AG10803 (cell line): ENCODE results near the gene WWOX.

Experiments used
- DNase-seq: peaks from one replicate; pipeline ENCODE4 v3.0.0; 2010; ENCODE audit warnings: low read depth
- H3K4me3 ChIP-seq: 2 replicates; pipeline ENCODE4 v1.5.1; 2011; ENCODE audit warnings: mild to moderate bottlenecking, low read length, control low read depth
- CTCF ChIP-seq: conservative IDR thresholded peaks from 2 replicates; pipeline ENCODE4 v1.5.1; 2011; ENCODE audit warnings: mild to moderate bottlenecking, low read length, control low read depth, inconsistent platforms

WWOX gene

GRCh38 chr16:78589331-78589730, 489.9 kb downstream of the WWOX start:
- TF ChIP-seq CTCF, result no peak
- DNase-seq, result no peak
- H3K4me3 ChIP-seq, result no peak overlapping the region

- no peak for DNase-seq
- TF ChIP-seq CTCF, result no peak
Measured at GRCh38 chr16:78591682-78592103, 492.2 kb downstream of the WWOX start.

DNA sequence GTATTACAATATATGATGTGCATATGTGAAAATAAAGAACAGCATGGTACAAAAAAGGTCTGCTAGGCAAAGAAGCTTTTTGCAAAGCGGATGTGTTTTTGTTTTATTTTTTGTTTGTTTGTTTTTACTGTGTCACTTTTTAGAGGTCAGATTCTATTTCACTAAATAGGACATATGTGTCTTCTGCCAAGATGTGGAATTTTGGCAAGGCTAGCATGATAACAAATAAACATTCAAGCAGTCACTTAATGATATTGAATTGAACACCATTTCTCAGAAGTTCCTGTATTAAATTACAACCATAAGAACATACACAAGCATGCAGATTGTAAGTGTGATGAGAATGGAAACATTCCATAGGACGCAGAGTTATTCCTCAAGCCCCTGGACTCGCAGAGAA, 492.7 kb downstream of the WWOX start:
- DNase-seq, result no peak
- TF ChIP-seq CTCF, result no peak
- no peak overlapping the region for H3K4me3 ChIP-seq

More at GRCh38 chr16:78591682-78592103, 492.2 kb downstream of the WWOX start:
- H3K4me3 ChIP-seq, result no peak overlapping the region

DNA sequence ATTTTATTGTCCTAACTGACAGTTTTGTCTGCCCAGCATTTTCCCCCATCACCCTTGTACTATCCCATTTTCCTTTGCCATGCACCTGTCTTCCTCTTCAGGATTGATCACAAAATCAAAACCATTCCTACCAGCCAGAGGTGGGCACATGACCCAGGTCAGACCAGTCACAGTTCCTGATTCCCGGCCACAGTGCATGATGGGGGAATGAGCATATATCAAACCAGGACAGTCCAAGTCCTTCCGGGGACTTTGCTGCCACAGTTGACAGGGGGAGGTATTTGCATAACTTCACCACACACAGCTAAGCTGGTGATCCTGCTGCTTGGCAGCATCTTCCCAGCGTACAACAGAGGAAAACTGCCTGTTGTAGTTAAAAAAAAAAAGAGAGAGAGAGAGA, 493.9 kb downstream of the WWOX start:
- TF ChIP-seq CTCF, result no peak
- no peak overlapping the region for H3K4me3 ChIP-seq
- no peak for DNase-seq

GRCh38 chr16:78594191-78594590, 494.7 kb downstream of the WWOX start:
- no peak for DNase-seq
- no peak for TF ChIP-seq CTCF
- H3K4me3 ChIP-seq, result no peak overlapping the region

GRCh38 chr16:78596348-78596995, 497.0 kb downstream of the WWOX start:
- no peak overlapping the region for H3K4me3 ChIP-seq
- DNase-seq, result no peak
- TF ChIP-seq CTCF, result no peak

DNA sequence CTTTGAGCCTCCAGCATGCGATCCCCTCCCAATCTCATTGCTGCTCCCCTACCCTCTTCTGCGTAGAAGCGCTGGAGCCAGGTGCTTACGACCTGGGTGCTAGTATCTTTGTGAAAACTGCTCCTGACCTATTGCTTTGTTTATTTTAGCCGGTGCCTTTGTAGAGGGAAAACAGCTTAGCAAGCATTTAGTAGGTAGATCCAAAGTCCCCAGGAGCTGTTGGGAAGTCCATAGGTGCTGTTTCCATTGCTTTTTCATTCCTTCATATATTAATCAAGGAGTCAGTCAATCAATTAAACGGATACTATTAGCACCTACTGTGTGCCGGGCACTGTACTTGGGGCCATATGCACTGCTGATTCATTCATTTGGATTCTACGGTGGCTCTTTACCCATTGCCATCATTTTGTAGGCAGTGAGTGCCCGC, 497.6 kb downstream of the WWOX start:
- DNase-seq, result no peak
- H3K4me3 ChIP-seq, result no peak overlapping the region
- TF ChIP-seq CTCF, result no peak
